ENCODE measurements around the gene PHGDH.

PHGDH gene

GRCh38 chr1:119729044-119729443 lies 17.3 kb downstream of the PHGDH start:
- DNase-seq (ENCODE audit: insufficient read length, low spot score) (no peak), FAIRE-seq (no peak)

- FAIRE-seq = no peak
- no peak for DNase-seq (ENCODE audit: insufficient read length, low spot score)
These were observed 19.3 kb downstream of the PHGDH start for GRCh38 chr1:119731060-119731459.

- FAIRE-seq (no peak), DNase-seq (ENCODE audit: insufficient read length, low spot score) (no peak)
These were observed 20.2 kb downstream of the PHGDH start for GRCh38 chr1:119731741-119732430.

- FAIRE-seq (no peak), DNase-seq (ENCODE audit: insufficient read length, low spot score) (no peak)
These were observed 20.9 kb downstream of the PHGDH start for GRCh38 chr1:119732465-119733168.

- no peak for DNase-seq (ENCODE audit: insufficient read length, low spot score)
- FAIRE-seq = no peak
These were observed 22.0 kb downstream of the PHGDH start for GRCh38 chr1:119733754-119734153.

GRCh38 chr1:119735217-119735616 lies 23.5 kb downstream of the PHGDH start:
- DNase-seq (ENCODE audit: insufficient read length, low spot score) (no peak), FAIRE-seq (no peak)

GRCh38 chr1:119736649-119737039 lies 24.9 kb downstream of the PHGDH start:
- FAIRE-seq = no peak

GRCh38 chr1:119737040-119737682 lies 25.4 kb downstream of the PHGDH start:
- DNase-seq (ENCODE audit: insufficient read length, low spot score) = no peak
- no peak for FAIRE-seq

More at GRCh38 chr1:119736649-119737039, 24.9 kb downstream of the PHGDH start:
- no peak for DNase-seq (ENCODE audit: insufficient read length, low spot score)

GRCh38 chr1:119738100-119738720 lies 26.5 kb downstream of the PHGDH start:
- FAIRE-seq = no peak
- DNase-seq (ENCODE audit: insufficient read length, low spot score) = no peak

- no peak for FAIRE-seq
- DNase-seq (ENCODE audit: insufficient read length, low spot score) = no peak
These were observed 27.4 kb downstream of the PHGDH start for GRCh38 chr1:119739150-119739549.

GRCh38 chr1:119740261-119740660 lies 28.5 kb downstream of the PHGDH start:
- no peak for DNase-seq (ENCODE audit: insufficient read length, low spot score)
- FAIRE-seq = no peak

GRCh38 chr1:119740896-119741780 lies 29.4 kb downstream of the PHGDH start:
- no peak for FAIRE-seq
- no peak for DNase-seq (ENCODE audit: insufficient read length, low spot score)

- no peak for DNase-seq (ENCODE audit: insufficient read length, low spot score)
- FAIRE-seq = no peak
These were observed 30.5 kb downstream of the PHGDH start for GRCh38 chr1:119742202-119742601.

GRCh38 chr1:119742677-119743076 lies 30.9 kb downstream of the PHGDH start:
- FAIRE-seq (no peak), DNase-seq (ENCODE audit: insufficient read length, low spot score) (no peak)

GRCh38 chr1:119743308-119743707 lies 31.6 kb downstream of the PHGDH start:
- FAIRE-seq (no peak), DNase-seq (ENCODE audit: insufficient read length, low spot score) (no peak)

- DNase-seq (ENCODE audit: insufficient read length, low spot score) = peak; percentile 62
- no peak for FAIRE-seq
These were observed 32.3 kb downstream of the PHGDH start for GRCh38 chr1:119743776-119744597.

- DNase-seq (ENCODE audit: insufficient read length, low spot score) = no peak
- no peak for FAIRE-seq
These were observed 32.8 kb downstream of the PHGDH start for GRCh38 chr1:119744598-119744942.

- DNase-seq (ENCODE audit: insufficient read length, low spot score) (no peak), FAIRE-seq (no peak)
These were observed 33.3 kb downstream of the PHGDH start for GRCh38 chr1:119745034-119745433.

- FAIRE-seq = no peak
- no peak for DNase-seq (ENCODE audit: insufficient read length, low spot score)
These were observed 35.7 kb downstream of the PHGDH start for GRCh38 chr1:119747451-119747850.

- FAIRE-seq (no peak), DNase-seq (ENCODE audit: insufficient read length, low spot score) (no peak)
These were observed 36.3 kb downstream of the PHGDH start for GRCh38 chr1:119748040-119748439.

Measured in HTR-8/SVneo (cell line).